SK-N-SH treated with all-trans-retinoic acid at 6 μM for 48 hours (cell line): Measurements from ENCODE around the gene PDSS2.

Experiments
- CSDC2 ChIP-seq: fragments of 250-450 bp; sonication (Bioruptor Pico); IDR thresholded peaks from 2 replicates; pipeline ENCODE4 v1.5.0; 2020; ENCODE audit warnings: mild to moderate bottlenecking, moderate library complexity
- CSRNP3 ChIP-seq: fragments of 250-450 bp; sonication (Bioruptor Pico); IDR thresholded peaks from 2 replicates; pipeline ENCODE4 v1.5.1; 2021; ENCODE audit warnings: mild to moderate bottlenecking, moderate library complexity
- ESRRG ChIP-seq: fragments of 250-450 bp; sonication (Bioruptor Pico); IDR thresholded peaks from 2 replicates; pipeline ENCODE4 v1.6.1; 2021; ENCODE audit warnings: mild to moderate bottlenecking
- GLIS3 ChIP-seq: fragments of 250-450 bp; sonication (Bioruptor Pico); IDR thresholded peaks from 2 replicates; pipeline ENCODE4 v1.5.0; 2020; ENCODE audit warnings: mild to moderate bottlenecking, moderate library complexity
- ISL1 ChIP-seq: fragments of 250-450 bp; sonication (Bioruptor Pico); IDR thresholded peaks from 2 replicates; pipeline ENCODE4 v2.1.2; 2022; ENCODE audit warnings: mild to moderate bottlenecking, moderate library complexity
- PATZ1 ChIP-seq: fragments of 250-450 bp; sonication (Bioruptor Pico); IDR thresholded peaks from 2 replicates; pipeline ENCODE4 v1.8.0; 2020; ENCODE audit warnings: mild to moderate bottlenecking, moderate library complexity, borderline replicate concordance
- RARB ChIP-seq: fragments of 250-450 bp; sonication (Bioruptor Pico); IDR thresholded peaks from 2 replicates; pipeline ENCODE4 v1.8.0; 2021; ENCODE audit warnings: mild to moderate bottlenecking, moderate library complexity
- ZC3H10 ChIP-seq: fragments of 250-450 bp; sonication (Bioruptor Pico); IDR thresholded peaks from 2 replicates; pipeline ENCODE4 v1.5.1; 2021; ENCODE audit warnings: mild to moderate bottlenecking, moderate library complexity
- ZFP30 ChIP-seq: fragments of 450-650 bp; formaldehyde crosslinking; IDR thresholded peaks from 2 replicates; pipeline ENCODE4 v1.5.0; 2022; ENCODE audit warnings: mild to moderate bottlenecking, moderate library complexity
- ZNF70 ChIP-seq: fragments of 450-650 bp; formaldehyde crosslinking; IDR thresholded peaks from 2 replicates; pipeline ENCODE4 v1.5.0; 2020; ENCODE audit warnings: mild to moderate bottlenecking, moderate library complexity

- TF ChIP-seq CSDC2 (CRISPR knock-in tag) (no peak), RARB (CRISPR knock-in tag) (no peak), ISL1 (CRISPR knock-in tag) (no peak), CSRNP3 (no peak), PATZ1 (CRISPR knock-in tag) (no peak), ESRRG (CRISPR knock-in tag) (no peak), ZFP30 (no peak), ZC3H10 (CRISPR knock-in tag) (no peak), GLIS3 (CRISPR knock-in tag) (no peak), ZNF70 (CRISPR knock-in tag) (no peak)
These were observed 35.9 kb upstream of the PDSS2 start for GRCh38 chr6:107495196-107495643.
